ENCODE data around the gene SLC24A3. TPM values are rescaled to one million over a fixed set of nuclear protein-coding genes. Genes with fewer than 3 reads are reported as not detected.

The SLC24A3 gene
- total RNA-seq, 1 experiment from 2014 or later = 0.34 TPM

- H3K27ac ChIP-seq = no peak overlapping the region
- no peak for DNase-seq
- H3K4me3 ChIP-seq = no peak overlapping the region
- H3K36me3 ChIP-seq = no peaks in the 10 kb centered on the region
- no peaks in the 10 kb centered on the region for H3K27me3 ChIP-seq
- H3K9me3 ChIP-seq (replicated peaks) = no peaks in the 10 kb centered on the region
- no peaks in the 10 kb centered on the region for H3K4me1 ChIP-seq
Measured at GRCh38 chr20:19486446-19486845, 274.0 kb downstream of the SLC24A3 start.

DNA sequence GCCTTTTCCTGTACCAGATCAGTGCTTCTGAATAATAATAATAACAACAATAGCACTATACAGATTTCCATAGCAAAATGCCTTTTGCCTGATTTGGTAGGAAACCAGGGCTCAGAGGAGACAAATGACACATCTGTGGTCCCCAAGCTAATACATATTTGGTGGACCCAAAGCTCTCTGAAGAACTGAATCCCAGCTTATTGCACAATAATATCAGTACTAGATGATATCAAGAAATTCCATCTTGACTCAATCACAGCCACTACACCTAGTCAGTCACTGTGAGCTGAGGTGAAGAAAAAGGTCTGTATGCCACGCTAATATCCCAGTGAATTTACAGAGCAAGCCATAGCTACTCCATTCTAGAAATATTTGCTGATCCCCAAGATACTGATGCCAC lies 275.0 kb downstream of the SLC24A3 start:
- no peaks in the 10 kb centered on the region for H3K9me3 ChIP-seq (replicated peaks)
- no peaks in the 10 kb centered on the region for H3K27me3 ChIP-seq
- no peak for DNase-seq
- H3K27ac ChIP-seq = no peak overlapping the region
- no peaks in the 10 kb centered on the region for H3K4me1 ChIP-seq
- no peak overlapping the region for H3K4me3 ChIP-seq
- H3K36me3 ChIP-seq = no peaks in the 10 kb centered on the region

DNA sequence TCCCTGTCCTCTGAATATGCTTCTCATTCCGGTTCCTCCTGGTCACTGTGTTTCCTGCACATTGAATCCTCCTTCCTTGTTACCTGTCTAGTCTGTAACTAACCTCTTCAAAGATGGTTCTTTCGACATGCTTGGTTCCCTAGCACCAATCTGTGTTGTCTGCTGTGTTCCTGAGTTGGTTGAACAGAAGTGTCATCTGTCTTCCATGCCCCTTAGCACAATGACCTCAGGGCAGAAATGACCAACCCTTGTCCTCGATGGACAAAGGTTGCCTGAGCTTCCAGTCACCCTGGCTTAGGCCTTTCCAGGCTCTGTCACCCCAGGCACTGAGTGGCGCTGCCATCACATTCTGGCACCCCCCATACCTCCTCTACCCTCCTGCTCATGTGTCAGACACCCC lies 278.8 kb downstream of the SLC24A3 start:
- H3K4me3 ChIP-seq = no peak overlapping the region
- H3K9me3 ChIP-seq (replicated peaks) = no peaks in the 10 kb centered on the region
- no peak for DNase-seq
- H3K27me3 ChIP-seq = 0 out of 2 replicates have a peak, but pooled peaks cover 3% of the 10 kb centered on the region
- no peaks in the 10 kb centered on the region for H3K4me1 ChIP-seq
- H3K27ac ChIP-seq = no peak overlapping the region
- H3K36me3 ChIP-seq = no peaks in the 10 kb centered on the region

DNA sequence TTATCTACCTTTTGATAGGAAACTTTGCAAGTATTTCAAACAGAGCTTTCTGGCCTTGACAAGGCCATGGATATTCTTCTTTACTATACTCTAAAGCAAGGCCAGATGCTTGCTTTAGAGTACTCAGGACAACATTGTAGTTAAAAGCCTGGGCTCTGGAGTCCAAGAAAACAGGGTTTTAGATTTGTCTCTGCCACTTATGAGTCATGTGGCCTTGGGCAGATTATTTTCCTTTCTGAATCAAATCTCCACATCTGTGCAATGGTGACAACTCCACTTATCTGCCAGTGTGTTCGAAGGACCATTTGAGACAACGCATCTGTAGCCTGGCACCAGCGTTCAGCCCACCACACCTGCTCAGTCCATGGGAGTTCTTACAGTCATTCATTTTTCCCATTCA lies 279.7 kb downstream of the SLC24A3 start:
- H3K4me1 ChIP-seq = no peaks in the 10 kb centered on the region
- no peak overlapping the region for H3K4me3 ChIP-seq
- H3K27me3 ChIP-seq = 0 out of 2 replicates have a peak, but pooled peaks cover 3% of the 10 kb centered on the region
- DNase-seq = no peak
- H3K9me3 ChIP-seq (replicated peaks) = no peaks in the 10 kb centered on the region
- no peak overlapping the region for H3K27ac ChIP-seq
- no peaks in the 10 kb centered on the region for H3K36me3 ChIP-seq

DNA sequence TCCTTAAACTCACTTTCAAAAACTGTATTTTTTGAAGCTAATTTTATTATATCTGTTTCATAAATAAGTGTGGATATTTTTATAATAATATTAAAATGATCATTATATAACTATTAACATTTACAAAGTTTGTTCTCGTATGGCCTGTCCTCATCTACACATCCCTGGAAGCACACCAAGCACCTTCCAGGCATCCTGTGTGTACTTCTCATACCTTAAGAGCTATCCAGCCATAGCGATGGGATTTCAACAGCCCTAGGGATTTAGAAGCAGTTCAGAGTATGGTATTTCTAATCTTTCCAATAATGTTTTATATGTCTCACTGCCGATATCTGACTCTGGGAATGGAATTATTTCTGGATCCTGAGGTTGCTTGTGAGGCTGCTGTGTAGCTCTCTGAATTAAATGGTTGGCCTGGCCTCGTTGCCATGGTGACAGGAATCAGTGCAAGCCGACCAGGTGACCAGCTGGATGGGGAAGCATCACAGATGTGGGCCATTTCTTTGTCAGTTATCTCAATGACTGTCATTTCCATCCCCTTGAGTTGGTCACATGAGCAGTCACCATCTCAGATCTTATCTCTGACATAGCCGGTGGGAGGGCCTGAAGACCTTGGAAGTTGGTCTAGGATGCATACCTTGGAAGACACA lies 280.4 kb downstream of the SLC24A3 start:
- no peaks in the 10 kb centered on the region for H3K9me3 ChIP-seq (replicated peaks)
- H3K36me3 ChIP-seq = no peaks in the 10 kb centered on the region
- no peaks in the 10 kb centered on the region for H3K4me1 ChIP-seq
- H3K4me3 ChIP-seq = no peak overlapping the region
- no peak for DNase-seq
- 0 out of 2 replicates have a peak, but pooled peaks cover 3% of the 10 kb centered on the region for H3K27me3 ChIP-seq
- H3K27ac ChIP-seq = no peak overlapping the region

- Histone ChIP-seq H3K27me3 (0 out of 2 replicates have a peak, but pooled peaks cover 3% of the 10 kb centered on the region), H3K4me1 (peaks cover under 1% of the 10 kb centered on the region; the same call in 1 of the 2 replicates), H3K4me3 (no peak overlapping the region), H3K9me3 (replicated peaks) (no peaks in the 10 kb centered on the region), H3K27ac (no peak overlapping the region), H3K36me3 (no peaks in the 10 kb centered on the region)
- DNase-seq = no peak
Measured at GRCh38 chr20:19493794-19494495, 281.5 kb downstream of the SLC24A3 start.

DNA sequence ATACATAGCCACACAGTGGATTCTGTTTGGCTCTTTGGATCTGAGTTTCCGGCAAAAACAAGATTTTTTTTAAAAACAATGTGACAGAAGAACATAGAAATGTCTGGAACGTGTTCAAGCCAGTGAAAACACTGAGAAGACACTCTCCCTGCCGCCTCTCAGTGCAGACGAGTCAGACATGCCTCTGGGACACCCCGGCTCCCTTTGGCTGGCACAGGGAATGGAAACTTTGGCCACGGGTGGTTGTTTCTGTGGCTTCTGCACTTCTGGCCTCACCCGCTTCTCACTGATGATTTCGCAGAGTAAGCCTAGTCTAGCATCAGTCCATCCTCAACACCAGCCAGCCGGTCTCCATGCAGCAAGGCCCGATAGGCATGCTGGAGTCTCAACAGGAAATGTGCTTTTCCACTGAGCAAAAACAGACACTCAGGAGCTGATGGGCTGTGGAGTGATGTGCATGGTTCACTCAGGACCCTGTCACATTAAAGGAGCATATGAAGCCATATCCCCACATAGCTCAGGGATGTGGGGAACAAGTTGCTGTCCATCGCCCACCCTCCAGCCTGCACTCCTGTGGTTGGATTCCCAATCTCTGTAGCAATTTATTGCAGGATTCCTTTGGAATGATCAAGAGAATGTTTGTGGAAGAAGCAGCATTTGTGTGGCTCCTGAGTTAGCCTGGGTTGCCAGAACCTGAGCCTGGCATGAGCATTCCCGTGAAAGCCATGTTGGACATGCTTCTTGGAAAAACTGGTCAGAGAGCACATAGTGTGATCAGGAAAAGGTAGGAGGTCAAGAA lies 283.7 kb downstream of the SLC24A3 start:
- Histone ChIP-seq H3K4me1 (peaks cover 9% of the 10 kb centered on the region), H3K4me3 (no peak overlapping the region), H3K27me3 (0 out of 2 replicates have a peak, but pooled peaks cover 3% of the 10 kb centered on the region), H3K9me3 (replicated peaks) (no peaks in the 10 kb centered on the region), H3K36me3 (no peaks in the 10 kb centered on the region), H3K27ac (no peak overlapping the region)
- DNase-seq = no peak

GRCh38 chr20:19497064-19497463 lies 284.6 kb downstream of the SLC24A3 start:
- H3K4me1 ChIP-seq = peaks cover 19% of the 10 kb centered on the region
- H3K36me3 ChIP-seq = no peaks in the 10 kb centered on the region
- no peak overlapping the region for H3K4me3 ChIP-seq
- 0 out of 2 replicates have a peak, but pooled peaks cover 3% of the 10 kb centered on the region for H3K27me3 ChIP-seq
- H3K27ac ChIP-seq = no peak overlapping the region
- H3K9me3 ChIP-seq (replicated peaks) = no peaks in the 10 kb centered on the region
- no peak for DNase-seq

DNA sequence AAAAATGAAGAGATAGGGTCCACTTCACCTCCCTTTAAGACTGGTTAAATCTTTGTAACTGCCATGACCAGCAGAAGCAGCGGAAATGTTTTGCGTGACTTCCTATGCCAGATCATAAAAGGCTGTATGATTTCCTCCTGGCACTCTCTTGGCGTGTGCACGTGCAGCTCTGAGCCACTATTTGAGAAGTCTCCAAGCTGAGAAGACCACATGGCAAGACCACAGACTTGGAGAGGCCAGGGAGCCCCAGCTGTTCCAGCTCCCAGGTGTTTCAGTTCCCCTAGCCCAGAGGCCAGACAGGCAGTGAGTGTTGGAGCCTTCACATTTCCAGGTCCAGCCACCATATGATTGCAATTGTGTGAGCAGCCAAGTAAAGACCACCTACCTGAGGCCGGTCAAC lies 286.3 kb downstream of the SLC24A3 start:
- H3K36me3 ChIP-seq = no peaks in the 10 kb centered on the region
- H3K9me3 ChIP-seq (replicated peaks) = no peaks in the 10 kb centered on the region
- no peak overlapping the region for H3K4me3 ChIP-seq
- H3K4me1 ChIP-seq = peaks cover 25% of the 10 kb centered on the region
- no peak overlapping the region for H3K27ac ChIP-seq
- no peaks in the 10 kb centered on the region for H3K27me3 ChIP-seq
- peak in 1 of 2 experiments; percentile 27 for DNase-seq

DNA sequence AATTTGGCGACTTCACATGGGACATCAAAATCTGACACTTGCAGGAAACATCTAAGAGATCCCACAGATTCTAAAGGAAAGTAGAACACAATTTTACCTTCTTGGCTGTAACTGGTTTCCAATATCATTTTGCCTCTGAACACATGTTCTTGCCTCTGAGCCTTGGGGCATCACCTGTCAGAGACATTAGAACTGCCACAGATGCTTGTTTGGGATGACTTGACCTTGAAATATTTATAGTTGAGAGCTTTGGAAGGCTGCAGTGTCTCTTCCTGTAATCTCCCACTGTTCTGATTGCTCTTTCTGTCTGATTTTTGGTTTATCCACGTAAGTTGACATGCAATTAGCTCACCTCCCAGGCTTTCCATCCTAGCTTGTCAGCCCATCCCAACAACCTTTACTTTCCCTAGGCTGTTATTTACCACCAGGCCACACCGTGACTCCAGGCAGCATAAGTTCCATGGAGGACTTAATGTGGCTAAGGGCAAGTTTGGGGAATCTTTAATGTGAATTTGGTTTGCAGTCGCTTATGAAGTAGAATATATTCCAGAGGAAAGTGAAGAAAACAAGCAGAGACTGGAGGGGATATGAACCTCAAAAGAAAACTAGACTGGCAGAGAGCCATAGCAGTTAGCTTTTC lies 289.2 kb downstream of the SLC24A3 start:
- DNase-seq = peak; percentile 69 to 86
- Histone ChIP-seq H3K4me1 (peaks cover 25% of the 10 kb centered on the region), H3K36me3 (no peaks in the 10 kb centered on the region), H3K27ac (peak overlapping the region; percentile 94), H3K27me3 (no peaks in the 10 kb centered on the region), H3K9me3 (replicated peaks) (no peaks in the 10 kb centered on the region), H3K4me3 (no peak overlapping the region)

GRCh38 chr20:19502169-19502568 lies 289.7 kb downstream of the SLC24A3 start:
- no peaks in the 10 kb centered on the region for H3K36me3 ChIP-seq
- H3K4me1 ChIP-seq = peaks cover 25% of the 10 kb centered on the region
- no peak overlapping the region for H3K4me3 ChIP-seq
- no peaks in the 10 kb centered on the region for H3K9me3 ChIP-seq (replicated peaks)
- peak; percentile 90 to 94 for DNase-seq
- peak overlapping the region; percentile 94 for H3K27ac ChIP-seq
- H3K27me3 ChIP-seq = no peaks in the 10 kb centered on the region

- H3K27ac ChIP-seq = no peak overlapping the region
- H3K27me3 ChIP-seq = no peaks in the 10 kb centered on the region
- no peak for DNase-seq
- no peaks in the 10 kb centered on the region for H3K36me3 ChIP-seq
- no peak overlapping the region for H3K4me3 ChIP-seq
- peaks cover 21% of the 10 kb centered on the region for H3K4me1 ChIP-seq
- no peaks in the 10 kb centered on the region for H3K9me3 ChIP-seq (replicated peaks)
Measured at GRCh38 chr20:19504251-19504650, 291.8 kb downstream of the SLC24A3 start.

GRCh38 chr20:19506021-19506420 lies 293.6 kb downstream of the SLC24A3 start:
- Histone ChIP-seq H3K27ac (no peak overlapping the region), H3K36me3 (no peaks in the 10 kb centered on the region), H3K9me3 (replicated peaks) (no peaks in the 10 kb centered on the region), H3K4me3 (no peak overlapping the region), H3K27me3 (no peaks in the 10 kb centered on the region), H3K4me1 (peaks cover 16% of the 10 kb centered on the region)
- DNase-seq = no peak

DNA sequence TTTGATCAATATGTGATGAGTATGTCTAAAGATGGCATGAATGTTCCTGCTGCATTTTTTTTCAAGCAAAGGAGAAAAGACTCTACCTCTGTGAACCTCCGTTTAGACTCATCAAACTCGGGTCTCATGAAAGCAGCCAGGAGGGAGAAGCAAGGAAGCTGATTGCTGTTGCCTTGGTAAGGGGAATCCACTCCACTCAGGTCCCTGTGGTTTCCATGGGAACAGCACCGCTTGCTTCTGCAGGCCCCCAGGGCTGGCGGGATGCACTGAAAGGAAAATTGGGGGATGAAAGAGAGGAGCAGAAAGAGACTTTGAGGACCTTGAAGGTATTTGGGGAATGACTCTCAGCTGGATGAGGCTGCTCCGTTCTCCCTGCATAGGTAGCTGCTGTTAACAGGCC lies 296.0 kb downstream of the SLC24A3 start:
- H3K27me3 ChIP-seq = no peaks in the 10 kb centered on the region
- H3K9me3 ChIP-seq (replicated peaks) = no peaks in the 10 kb centered on the region
- H3K27ac ChIP-seq = no peak overlapping the region
- no peak overlapping the region for H3K4me3 ChIP-seq
- H3K36me3 ChIP-seq = no peaks in the 10 kb centered on the region
- no peaks in the 10 kb centered on the region for H3K4me1 ChIP-seq
- DNase-seq = no peak

Data from SJCRH30 (cell line).